ENCODE results near the gene MINDY1.

Gene MINDY1

GRCh38 chr1:150973836-150974579 is 32.7 kb downstream of the MINDY1 start:
- peak; percentile 24; the same call in 1 of the 2 replicates for TF ChIP-seq CTCF (conservative IDR thresholded peaks at IDR 0.05)
- peak overlapping the region; percentile 97 for H3K27ac ChIP-seq

GRCh38 chr1:150973258-150973835 is 33.4 kb downstream of the MINDY1 start:
- H3K27ac ChIP-seq: peak overlapping the region; percentile 97
- no peak for TF ChIP-seq CTCF (conservative IDR thresholded peaks at IDR 0.05)

GRCh38 chr1:150972417-150972940 is 34.2 kb downstream of the MINDY1 start:
- TF ChIP-seq CTCF (conservative IDR thresholded peaks at IDR 0.05): no peak
- peak overlapping the region; percentile 97 for H3K27ac ChIP-seq

- peak overlapping the region; percentile 97 for H3K27ac ChIP-seq
- TF ChIP-seq CTCF (conservative IDR thresholded peaks at IDR 0.05): no peak
Measured at GRCh38 chr1:150971583-150972416, 34.9 kb downstream of the MINDY1 start.

GRCh38 chr1:150970808-150971582 is 35.7 kb downstream of the MINDY1 start:
- H3K27ac ChIP-seq: peak overlapping the region; percentile 97
- TF ChIP-seq CTCF (conservative IDR thresholded peaks at IDR 0.05): no peak

- TF ChIP-seq CTCF (conservative IDR thresholded peaks at IDR 0.05): no peak
- H3K27ac ChIP-seq: no peak overlapping the region
Measured at GRCh38 chr1:150969626-150970025, 37.1 kb downstream of the MINDY1 start.
